ENCODE results near the gene APOBEC2.

Gene APOBEC2

DNA sequence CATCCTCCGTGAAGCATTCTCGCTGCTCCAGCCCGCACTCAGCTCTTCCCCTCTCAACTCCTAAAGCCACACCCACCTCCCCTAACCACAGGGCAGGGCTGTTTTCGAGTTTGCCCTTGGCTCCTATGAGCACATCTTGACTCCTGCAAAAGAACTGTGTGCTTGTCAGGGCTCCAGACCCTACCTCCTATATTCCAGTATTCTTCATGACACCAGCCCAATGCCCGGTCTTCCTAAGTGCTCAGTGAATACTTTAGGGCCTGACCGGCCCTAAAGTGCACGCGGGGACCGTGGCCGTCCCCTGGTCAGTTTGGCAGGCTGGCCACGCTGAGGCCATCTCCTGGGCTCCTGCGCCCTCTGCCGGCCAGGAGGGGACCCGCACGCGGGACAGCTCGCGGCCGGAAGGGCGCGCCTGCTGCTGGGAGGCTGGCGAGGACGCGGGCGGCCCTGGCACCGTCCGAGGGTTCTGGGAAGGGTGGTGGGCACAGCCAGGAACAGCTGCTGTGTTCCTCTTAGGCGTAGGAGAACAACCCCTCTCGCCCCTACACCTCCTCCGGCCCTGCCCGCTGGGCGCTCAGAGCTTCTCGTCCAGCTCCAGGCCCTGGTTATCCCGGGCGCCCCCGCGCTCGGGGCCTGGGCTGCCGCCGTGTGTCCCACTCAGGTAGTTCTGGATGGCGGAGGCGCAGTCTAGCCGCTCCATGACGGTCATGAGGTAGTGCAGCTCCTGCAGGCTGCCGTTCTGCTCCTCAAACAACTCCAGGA is 25.0 kb upstream of the APOBEC2 start:
- peak; percentile 88 for TF ChIP-seq POLR2A (IDR thresholded peaks at IDR 0.05; ENCODE audit: low read length)
- TF ChIP-seq GATA1 (IDR thresholded peaks at IDR 0.05; ENCODE audit: low read depth, low read length), result no peak
- DNase-seq, result peak; percentile 82 to 89

DNA sequence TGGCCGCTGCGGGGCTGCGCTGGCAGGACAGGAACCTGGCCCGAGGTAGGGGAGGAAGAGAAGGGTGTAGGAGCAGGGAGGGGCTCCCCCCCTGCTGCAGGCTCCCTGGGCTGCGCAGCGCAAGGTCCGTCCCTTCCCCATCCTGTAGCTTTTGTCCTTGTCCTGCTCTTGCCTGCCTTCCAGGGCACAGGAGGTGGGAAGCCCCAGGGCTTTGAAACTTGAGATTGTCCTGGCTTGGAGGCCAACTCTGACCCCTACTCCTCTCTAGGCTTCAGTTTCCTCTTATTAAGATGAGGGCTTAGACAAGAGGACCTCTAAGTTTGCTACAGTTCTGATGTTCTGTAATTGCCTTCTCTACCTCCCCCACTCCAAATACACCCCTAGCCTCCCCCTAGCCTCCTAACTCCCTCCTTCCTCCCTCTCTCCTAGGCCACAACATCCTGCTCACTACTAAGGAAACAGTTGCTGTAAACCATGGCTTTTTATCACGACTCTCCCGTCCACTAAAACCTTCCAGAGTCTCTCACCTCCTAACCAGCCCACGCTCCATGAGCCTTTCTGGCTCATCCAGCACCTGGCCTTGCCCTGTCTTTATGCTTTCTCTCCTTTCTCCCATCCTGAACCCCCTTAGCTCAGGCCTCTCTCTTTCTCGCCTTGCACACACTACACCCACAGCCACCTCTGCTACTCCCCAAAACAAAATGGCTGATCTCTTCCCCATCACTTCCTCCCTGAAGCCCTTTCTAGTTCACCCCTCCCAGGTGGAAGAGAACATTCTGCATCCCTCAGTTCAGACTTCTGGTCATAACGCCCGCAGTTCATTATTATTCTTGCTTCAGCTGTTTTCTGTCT is 24.2 kb upstream of the APOBEC2 start:
- no peak for DNase-seq
- TF ChIP-seq GATA1 (IDR thresholded peaks at IDR 0.05; ENCODE audit: low read depth, low read length) (no peak), POLR2A (IDR thresholded peaks at IDR 0.05; ENCODE audit: low read length) (no peak)

- no peak for TF ChIP-seq GATA1 (IDR thresholded peaks at IDR 0.05; ENCODE audit: low read depth, low read length)
- TF ChIP-seq POLR2A (IDR thresholded peaks at IDR 0.05; ENCODE audit: low read length), result no peak
- DNase-seq, result no peak
Measured at GRCh38 chr6:41032830-41033229, 20.2 kb upstream of the APOBEC2 start.

DNA sequence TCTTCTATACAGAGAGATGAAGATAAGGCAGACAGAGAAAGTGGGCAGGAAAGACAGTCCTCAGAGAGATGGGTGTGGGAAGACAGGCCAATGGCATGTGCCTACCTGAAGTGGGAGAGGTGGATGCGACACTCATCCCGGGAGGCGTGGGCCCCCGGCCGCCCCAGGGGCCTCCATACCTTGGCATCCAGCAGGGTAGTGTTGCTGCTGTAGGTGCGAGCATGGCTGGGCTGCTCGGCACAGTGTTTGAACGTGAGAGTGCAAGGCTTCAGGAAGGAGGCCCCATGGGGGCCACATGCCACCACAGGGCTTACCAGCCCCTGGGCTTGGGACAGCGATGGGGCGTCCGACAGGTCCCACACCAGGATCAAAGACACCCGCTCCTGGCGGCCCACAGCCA is 19.2 kb upstream of the APOBEC2 start:
- no peak for TF ChIP-seq GATA1 (IDR thresholded peaks at IDR 0.05; ENCODE audit: low read depth, low read length)
- no peak for TF ChIP-seq POLR2A (IDR thresholded peaks at IDR 0.05; ENCODE audit: low read length)
- DNase-seq, result no peak

GRCh38 chr6:41036186-41036585 is 16.8 kb upstream of the APOBEC2 start:
- no peak for DNase-seq
- TF ChIP-seq GATA1 (IDR thresholded peaks at IDR 0.05; ENCODE audit: low read depth, low read length) (no peak), POLR2A (IDR thresholded peaks at IDR 0.05; ENCODE audit: low read length) (no peak)

- no peak for TF ChIP-seq POLR2A (IDR thresholded peaks at IDR 0.05; ENCODE audit: low read length)
- DNase-seq, result no peak
Measured at GRCh38 chr6:41036601-41037000, 16.4 kb upstream of the APOBEC2 start.

DNA sequence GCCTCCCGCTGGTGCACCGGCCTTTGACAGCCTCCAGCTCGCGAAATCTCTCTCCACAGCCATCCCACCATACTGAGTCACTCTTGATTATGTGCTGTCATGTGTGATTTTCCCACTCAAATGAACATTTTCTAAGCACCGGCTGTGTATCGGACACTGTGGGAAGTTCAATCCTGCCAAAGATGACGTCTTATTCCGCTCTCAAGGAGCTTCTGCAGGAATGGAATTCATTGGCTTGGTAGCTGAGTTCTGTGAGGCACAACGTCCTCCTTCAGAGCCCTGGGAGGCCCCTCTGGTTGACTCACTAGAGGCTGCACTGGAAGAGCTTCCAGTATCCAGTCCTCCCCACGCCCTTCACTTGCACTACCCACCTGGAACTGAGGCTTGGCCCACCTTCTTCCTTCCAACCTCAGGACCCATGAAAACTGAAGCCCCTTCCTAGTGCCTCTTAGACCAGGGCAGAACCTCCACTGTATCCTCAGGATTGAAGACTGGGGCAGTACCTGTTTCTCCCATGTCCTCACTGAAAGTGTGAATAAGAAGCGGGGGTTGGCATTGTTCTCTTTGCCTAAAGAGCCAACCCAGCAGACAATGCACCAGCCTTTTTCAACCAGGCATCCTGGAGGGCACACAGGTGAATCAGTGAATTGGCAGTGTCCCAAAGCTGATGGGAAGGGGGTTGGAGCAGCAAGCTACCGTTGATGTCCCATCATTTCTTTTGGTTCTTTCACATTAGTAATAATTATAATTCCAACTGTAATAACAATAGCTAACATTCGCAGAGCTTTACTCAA is 15.7 kb upstream of the APOBEC2 start:
- TF ChIP-seq POLR2A (IDR thresholded peaks at IDR 0.05; ENCODE audit: low read length) (no peak), GATA1 (IDR thresholded peaks at IDR 0.05; ENCODE audit: low read depth, low read length) (no peak)
- no peak for DNase-seq

- no peak for TF ChIP-seq POLR2A (IDR thresholded peaks at IDR 0.05; ENCODE audit: low read length)
Measured at GRCh38 chr6:41038205-41038604, 14.8 kb upstream of the APOBEC2 start.

GRCh38 chr6:41039060-41039998 is 13.7 kb upstream of the APOBEC2 start, which contains the start of gene UNC5CL:
TSS of gene UNC5CL (minus strand) at chr6:41039221. CDS start at chr6:41035074, 4,147 bp downstream.
- peak; percentile 55 to 73 for DNase-seq
- TF ChIP-seq GATA1 (IDR thresholded peaks at IDR 0.05; ENCODE audit: low read depth, low read length) (no peak), POLR2A (IDR thresholded peaks at IDR 0.05; ENCODE audit: low read length) (no peak)

More at GRCh38 chr6:41038205-41038604, 14.8 kb upstream of the APOBEC2 start:
- DNase-seq, result no peak

DNA sequence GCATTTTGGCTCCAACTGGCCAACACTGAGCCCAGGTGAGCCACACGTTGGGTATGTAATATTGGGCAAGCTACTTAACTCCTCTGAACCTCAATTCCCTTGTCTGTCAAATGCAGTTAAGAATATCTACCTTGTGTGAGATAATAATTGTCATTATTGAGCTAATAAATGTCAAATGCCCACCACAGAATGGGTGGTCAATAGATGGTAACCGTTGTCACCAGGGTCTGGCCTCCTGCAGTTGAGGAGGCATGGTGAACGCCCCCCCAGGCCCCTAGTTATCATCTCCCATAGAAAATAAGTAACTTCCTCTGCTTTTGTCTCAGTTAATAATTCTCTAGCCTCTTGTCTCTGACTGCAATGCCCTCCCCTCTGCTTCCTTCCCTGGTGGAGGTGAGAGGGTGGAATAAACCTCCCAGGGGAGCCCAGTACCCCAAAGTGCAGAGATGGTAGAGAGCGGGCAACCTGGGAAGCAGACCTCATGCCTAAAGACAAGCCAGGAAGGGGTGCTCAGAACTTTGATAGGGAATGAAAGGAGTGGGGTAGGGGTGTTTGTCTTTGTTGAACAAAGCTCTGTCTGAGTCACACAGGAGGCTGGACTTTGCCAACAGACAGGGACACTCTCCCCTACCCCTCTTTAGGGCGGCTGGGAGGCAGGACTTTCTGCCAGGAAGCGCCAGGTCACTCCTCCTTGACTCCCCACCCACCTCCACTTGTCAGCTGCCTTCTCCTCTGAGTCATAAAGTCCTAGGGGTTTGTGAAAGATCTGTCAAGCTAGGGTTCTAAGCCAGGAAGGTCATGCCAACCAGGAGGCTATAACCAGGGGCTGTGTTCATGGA is 12.7 kb upstream of the APOBEC2 start:
- no peak for TF ChIP-seq GATA1 (IDR thresholded peaks at IDR 0.05; ENCODE audit: low read depth, low read length)
- no peak for TF ChIP-seq POLR2A (IDR thresholded peaks at IDR 0.05; ENCODE audit: low read length)
- peak; percentile 54 to 73 for DNase-seq

- TF ChIP-seq POLR2A (IDR thresholded peaks at IDR 0.05; ENCODE audit: low read length) (peak; percentile 74), GATA1 (IDR thresholded peaks at IDR 0.05; ENCODE audit: low read depth, low read length) (no peak)
- DNase-seq, result peak; percentile 73 to 80
Measured at GRCh38 chr6:41040940-41041536, 12.0 kb upstream of the APOBEC2 start.
